Endothelial cell of umbilical vein (primary cell): ENCODE measurements around the gene MFN2. TPM values are rescaled to one million over a fixed set of nuclear protein-coding genes. Genes with fewer than 3 reads are reported as not detected.

ENCODE experiments used
- BruUV-seq: library from RNA; stranded (reverse); fragments of 400-500 nt; replicated peaks from 2 replicates; lab custom pipeline; 2021; lab: Mats Ljungman, UMichigan
- CTCF ChIA-PET: fragments of 300-600, 350-600 bp; sonication (Branson Sonifier 250); formaldehyde crosslinking; loops from one replicate; lab custom pipeline; 2021; ENCODE audit warnings: antibody characterized with exemption, inconsistent platforms; lab: Charles Lee
- POLR2A ChIA-PET: fragments of 300-600, 350-600 bp; sonication (Branson Sonifier 250); formaldehyde crosslinking; loops from one replicate; lab custom pipeline; 2021; ENCODE audit warnings: antibody characterized with exemption, inconsistent platforms; lab: Charles Lee
- DNase-seq: peaks from one replicate; pipeline ENCODE4 v3.0.0-alpha.2; 2011; ENCODE audit warnings: low read depth, low spot score
- FAIRE-seq: peaks from 2 replicates; lab custom pipeline; 2011; peaks lifted over from hg19 to GRCh38; lab: Jason Lieb, UNC
- H2AFZ ChIP-seq: 2 replicates; pipeline ENCODE4 v1.6.0; 2012; ENCODE audit warnings: low read depth, low read length, control low read depth, inconsistent platforms
- H3K27ac ChIP-seq: 2 replicates; pipeline ENCODE4 v1.5.1; 2011; ENCODE audit warnings: low read depth, mild to moderate bottlenecking, control low read depth, low read length, moderate library complexity; ENCODE audit not compliant: insufficient read depth
- H3K27me3 ChIP-seq, 2 experiments: 2 replicates each; pipeline versions ENCODE4 v1.6.0 to v1.6.1; 2011; ENCODE audit warnings: low read length in 2 of 2, mixed read lengths in 1 of 2; ENCODE audit not compliant: control insufficient read depth in 2 of 2, insufficient read depth in 2 of 2
- H3K36me3 ChIP-seq, 2 experiments: 2 replicates in 1 of 2; 3 replicates in 1 of 2; pipeline ENCODE4 v1.5.1; 2011; ENCODE audit warnings: low read length in 2 of 2, mild to moderate bottlenecking in 1 of 2, moderate library complexity in 1 of 2; ENCODE audit not compliant: control insufficient read depth in 2 of 2, insufficient read depth in 2 of 2; ENCODE audit errors: extremely low read depth in 1 of 2
- H3K4me1 ChIP-seq: 3 replicates; pipeline ENCODE4 v1.5.1; 2011; ENCODE audit warnings: mild to moderate bottlenecking, low read length; ENCODE audit not compliant: control insufficient read depth, insufficient read depth; ENCODE audit errors: extremely low read depth
- H3K4me2 ChIP-seq: 2 replicates; pipeline ENCODE4 v1.6.1; 2011; ENCODE audit warnings: low read length, control low read depth, mixed read lengths; ENCODE audit not compliant: insufficient read depth
- H3K4me3 ChIP-seq, 3 experiments: fragments of 200-600 bp in 1 of 3; sonication (generic), shearing (Covaris generic) in 1 of 3; replicated peaks in 1 of 3; 2 replicates each; pipeline ENCODE4 v1.5.1; 2011 to 2016; ENCODE audit warnings: control low read depth in 3 of 3, low read length in 3 of 3, mild to moderate bottlenecking in 2 of 3, inconsistent platforms in 1 of 3, low read depth in 1 of 3, moderate library complexity in 1 of 3; ENCODE audit not compliant: insufficient read depth in 1 of 3
- H3K79me2 ChIP-seq: 2 replicates; pipeline ENCODE4 v1.6.0; 2012; ENCODE audit warnings: low read length, inconsistent platforms; ENCODE audit not compliant: control insufficient read depth, insufficient read depth
- H3K9ac ChIP-seq: replicated peaks from 2 replicates; pipeline ENCODE3; 2011; ENCODE audit warnings: low read length, control low read depth; ENCODE audit not compliant: insufficient read depth; ENCODE audit errors: extremely low read depth
- H3K9me1 ChIP-seq: replicated peaks from 3 replicates; pipeline ENCODE4 v1.6.0; 2011; ENCODE audit warnings: mild to moderate bottlenecking, low read length; ENCODE audit not compliant: control insufficient read depth, insufficient read depth; ENCODE audit errors: extremely low read depth
- H3K9me3 ChIP-seq: replicated peaks from 2 replicates; pipeline ENCODE4 v1.5.1; 2012; ENCODE audit warnings: low read length, inconsistent platforms; ENCODE audit not compliant: control insufficient read depth, insufficient read depth
- H4K20me1 ChIP-seq: replicated peaks from 2 replicates; pipeline ENCODE3; 2011; ENCODE audit warnings: mild to moderate bottlenecking, low read length; ENCODE audit not compliant: control insufficient read depth, insufficient read depth; ENCODE audit errors: extremely low read depth
- EZH2 ChIP-seq: IDR thresholded peaks from 2 replicates; pipeline ENCODE4 v1.6.1; 2012; ENCODE audit warnings: borderline replicate concordance, low read depth, mild to moderate bottlenecking, moderate library complexity, low read length, inconsistent platforms; ENCODE audit not compliant: severe bottlenecking
- FOS ChIP-seq: IDR thresholded peaks from 2 replicates; pipeline ENCODE4 v1.6.1; 2011; ENCODE audit warnings: mild to moderate bottlenecking, low read length, moderate library complexity, borderline replicate concordance; ENCODE audit not compliant: insufficient read depth
- GATA2 ChIP-seq: IDR thresholded peaks from 2 replicates; pipeline ENCODE4 v1.7.0; 2011; ENCODE audit warnings: low read depth, mild to moderate bottlenecking, moderate library complexity, mixed read lengths, low read length; ENCODE audit not compliant: insufficient read length, insufficient read depth
- JUN ChIP-seq: IDR thresholded peaks from 2 replicates; pipeline ENCODE4 v1.6.1; 2011; ENCODE audit warnings: borderline replicate concordance, low read depth; ENCODE audit not compliant: insufficient read length, insufficient read depth
- MYC ChIP-seq: IDR thresholded peaks from one replicate; pipeline ENCODE4 v1.6.1; 2011; ENCODE audit warnings: mild to moderate bottlenecking, low read depth, low read length
- POLR2A ChIP-seq: IDR thresholded peaks from 2 replicates; pipeline ENCODE4 v1.6.1; 2012; ENCODE audit warnings: low read depth, mild to moderate bottlenecking, control low read depth, low read length
- POLR2AphosphoS5 ChIP-seq: IDR thresholded peaks from 2 replicates; pipeline ENCODE4 v1.6.1; 2012; ENCODE audit warnings: low read depth, mild to moderate bottlenecking, control low read depth, low read length, moderate library complexity; ENCODE audit not compliant: insufficient read depth
- dilution Hi-C: fragments of 300-500 bp; cut with MboI; formaldehyde crosslinking; loops from one replicate; pipeline ENCODE4 v1.15.0; 2019; ENCODE audit warnings: low sequenced_read_pairs; ENCODE audit not compliant: extremely low pct_ligation_motif_present
- intact Hi-C: fragments of 100-400 bp; cut with micrococcal nuclease; formaldehyde crosslinking; loops from one replicate; pipeline ENCODE4 v1.10.0; 2022
- polyA plus RNA-seq, 4 experiments: library from polyadenylated mRNA; depleted of rRNA in 3 of 4; stranded (reverse) in 3 of 4; unstranded in 1 of 4; fragments of >200 nt; gene quantifications; 2 replicates each; pipeline versions ENCODE4 v1.2.1 to v1.2.3, GENCODE V29; 2011 to 2012; ENCODE audit warnings: missing spikeins in 1 of 4
- total RNA-seq: library from RNA; stranded (reverse); gene quantifications from 2 replicates; pipeline ENCODE4 v1.2.3, GENCODE V29; 2021
- TF ChIP-seq, protein P1 (sequence below), 2 donors: IDR thresholded peaks; 1 replicate in 1 of 2; 2 replicates in 1 of 2; pipeline ENCODE4 v1.5.1; 2011; ENCODE audit warnings: low read length in 2 of 2, mild to moderate bottlenecking in 2 of 2, moderate library complexity in 2 of 2, control low read depth in 1 of 2, inconsistent platforms in 1 of 2, low read depth in 1 of 2; ENCODE audit not compliant: insufficient read depth in 1 of 2; ENCODE audit errors: extremely low read depth in 1 of 2
- TF ChIP-seq, protein P2 (sequence below): IDR thresholded peaks from 2 replicates; pipeline ENCODE4 v1.6.1; 2011; ENCODE audit not compliant: insufficient read depth, insufficient read length

The MFN2 gene
- total and polyA plus RNA-seq, 2 donors (not counting 3 experiments of a cell fraction or from before 2014, with no cell fraction given): 51.4 to 82.4 TPM

DNA sequence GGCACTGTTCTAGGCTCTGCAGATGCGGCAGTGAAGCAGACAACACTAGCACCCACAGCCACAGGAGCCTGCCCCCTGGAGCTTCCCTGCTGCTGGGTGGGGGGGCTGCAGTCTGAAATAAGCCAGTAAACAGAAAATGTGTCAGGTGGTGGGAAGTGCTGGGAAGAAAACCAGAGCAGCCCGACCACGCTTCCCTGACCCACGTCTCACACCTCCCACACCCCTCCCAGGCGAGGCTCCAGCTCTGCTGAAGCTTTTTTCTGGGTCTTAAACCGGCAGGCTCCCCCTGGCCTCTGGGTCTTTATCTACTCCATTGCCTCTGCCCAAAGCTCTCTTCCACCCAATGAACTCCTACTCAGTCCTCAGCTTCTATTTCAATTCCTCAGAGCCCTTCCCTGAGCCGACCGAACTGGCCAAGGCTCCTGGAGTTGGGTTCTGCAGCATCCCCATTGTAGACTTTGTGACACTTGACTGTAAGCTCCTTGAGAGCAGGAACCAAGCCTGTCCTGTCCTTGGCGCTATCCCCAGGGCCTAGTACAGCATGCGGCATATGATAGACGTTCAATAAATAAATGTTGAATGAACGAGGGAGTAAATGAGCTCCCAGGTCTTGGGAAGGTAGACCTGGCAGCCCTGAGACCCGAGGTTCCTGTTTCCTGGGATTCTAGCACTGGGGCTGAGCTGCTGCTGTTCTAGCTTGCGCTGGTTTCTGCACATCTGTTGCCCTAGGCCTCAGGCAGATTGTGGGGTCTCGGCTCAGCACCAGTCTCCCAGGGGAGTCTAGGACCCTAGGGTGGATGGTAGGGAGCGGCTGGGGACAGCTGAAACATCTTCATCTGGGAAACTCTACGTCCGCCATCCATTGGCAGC is 57.5 kb downstream of the MFN2 start:
- H3K27ac ChIP-seq: no peak overlapping the region
- no peaks in the 10 kb centered on the region for H4K20me1 ChIP-seq
- intact Hi-C loops: no loop called here
- H3K27me3 ChIP-seq: no peaks in the 10 kb centered on the region
- no peaks in the 10 kb centered on the region for H3K79me2 ChIP-seq
- TF ChIP-seq MYC (no peak), JUN (no peak), POLR2A (no peak), EZH2 (no peak), POLR2AphosphoS5 (no peak)
- no peak overlapping the region for H3K9ac ChIP-seq
- BruUV-seq: no TSS peak
- H3K4me2 ChIP-seq: no peak overlapping the region
- H3K36me3 ChIP-seq: no peaks in the 10 kb centered on the region
- FAIRE-seq: no peak
- no peak overlapping the region for H2AFZ ChIP-seq
- no peaks in the 10 kb centered on the region for H3K9me1 ChIP-seq
- POLR2A ChIA-PET: no interaction called here
- H3K4me1 ChIP-seq: no peaks in the 10 kb centered on the region
- CTCF ChIA-PET: interaction anchor here (1.1 to 1.5 kb wide), 4 partner anchors 9 to 42 kb away, joined by 3 to 5 read pairs (median 4); partner anchors contain the start of gene MIIP
- DNase-seq: no peak
- no peak overlapping the region for H3K4me3 ChIP-seq
- H3K9me3 ChIP-seq: no peaks in the 10 kb centered on the region
- dilution Hi-C loops: no loop called here

DNA sequence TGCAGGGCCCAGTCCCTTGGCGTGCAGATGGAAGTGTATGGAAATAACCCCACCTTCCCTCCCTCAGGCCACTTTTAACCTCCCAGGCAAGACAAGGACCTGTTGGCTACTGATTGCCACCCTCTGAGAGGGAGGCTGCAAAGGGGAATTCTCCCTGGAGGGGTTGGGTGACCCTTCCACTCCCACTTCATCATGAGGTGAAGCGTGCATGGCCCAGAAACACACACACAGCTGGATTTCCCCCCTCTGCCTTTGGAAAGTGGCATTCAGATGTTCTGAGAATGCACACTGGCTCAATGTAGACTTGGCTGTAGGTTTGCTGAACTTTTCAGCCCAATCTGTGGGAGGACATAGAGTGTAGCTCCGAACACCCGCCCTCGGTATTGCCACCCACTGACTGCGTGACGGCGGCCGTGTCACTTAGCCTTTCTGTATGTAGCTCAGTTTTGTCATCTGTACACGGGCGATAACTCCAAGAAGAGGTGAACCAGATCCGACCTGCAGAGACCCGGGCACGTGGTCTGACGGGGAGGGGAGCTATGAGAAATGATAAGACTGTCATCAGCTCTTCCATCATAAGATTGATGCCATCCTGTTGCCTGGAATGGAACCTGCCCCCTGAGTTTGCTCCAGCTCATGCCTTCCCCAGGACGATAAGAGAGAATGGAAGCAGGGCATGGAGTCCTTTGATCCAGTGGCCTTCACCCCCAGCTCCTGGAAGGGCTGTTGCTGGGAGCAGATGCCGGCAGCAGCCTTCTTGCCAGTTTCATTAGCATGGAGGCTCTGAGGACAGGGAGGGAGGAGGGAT is 58.3 kb downstream of the MFN2 start:
- Histone ChIP-seq H3K4me2 (no peak overlapping the region), H3K9ac (no peak overlapping the region), H3K27ac (no peak overlapping the region), H3K36me3 (no peaks in the 10 kb centered on the region), H3K4me3 (no peak overlapping the region), H3K9me1 (no peaks in the 10 kb centered on the region), H3K79me2 (no peaks in the 10 kb centered on the region), H2AFZ (no peak overlapping the region), H3K27me3 (no peaks in the 10 kb centered on the region), H4K20me1 (no peaks in the 10 kb centered on the region), H3K4me1 (no peaks in the 10 kb centered on the region), H3K9me3 (no peaks in the 10 kb centered on the region)
- ChIA-PET POLR2A (no interaction called here), CTCF (interaction anchor here (0.8 to 2.2 kb wide), 7 partner anchors 8 to 86 kb away, joined by 3 to 8 read pairs (median 4); partner anchors contain the start of gene MIIP)
- TF ChIP-seq POLR2AphosphoS5: no peak
- TF ChIP-seq MYC: no peak
- no peak for TF ChIP-seq POLR2A
- TF ChIP-seq, protein P1, sequence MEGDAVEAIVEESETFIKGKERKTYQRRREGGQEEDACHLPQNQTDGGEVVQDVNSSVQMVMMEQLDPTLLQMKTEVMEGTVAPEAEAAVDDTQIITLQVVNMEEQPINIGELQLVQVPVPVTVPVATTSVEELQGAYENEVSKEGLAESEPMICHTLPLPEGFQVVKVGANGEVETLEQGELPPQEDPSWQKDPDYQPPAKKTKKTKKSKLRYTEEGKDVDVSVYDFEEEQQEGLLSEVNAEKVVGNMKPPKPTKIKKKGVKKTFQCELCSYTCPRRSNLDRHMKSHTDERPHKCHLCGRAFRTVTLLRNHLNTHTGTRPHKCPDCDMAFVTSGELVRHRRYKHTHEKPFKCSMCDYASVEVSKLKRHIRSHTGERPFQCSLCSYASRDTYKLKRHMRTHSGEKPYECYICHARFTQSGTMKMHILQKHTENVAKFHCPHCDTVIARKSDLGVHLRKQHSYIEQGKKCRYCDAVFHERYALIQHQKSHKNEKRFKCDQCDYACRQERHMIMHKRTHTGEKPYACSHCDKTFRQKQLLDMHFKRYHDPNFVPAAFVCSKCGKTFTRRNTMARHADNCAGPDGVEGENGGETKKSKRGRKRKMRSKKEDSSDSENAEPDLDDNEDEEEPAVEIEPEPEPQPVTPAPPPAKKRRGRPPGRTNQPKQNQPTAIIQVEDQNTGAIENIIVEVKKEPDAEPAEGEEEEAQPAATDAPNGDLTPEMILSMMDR (IDR thresholded peaks at IDR 0.05; ENCODE audit: extremely low read depth in 1 of 2, insufficient read depth in 1 of 2, low read depth in 1 of 2, low read length in 2 of 2): no peak
- no peak for TF ChIP-seq FOS
- TF ChIP-seq, protein P2, sequence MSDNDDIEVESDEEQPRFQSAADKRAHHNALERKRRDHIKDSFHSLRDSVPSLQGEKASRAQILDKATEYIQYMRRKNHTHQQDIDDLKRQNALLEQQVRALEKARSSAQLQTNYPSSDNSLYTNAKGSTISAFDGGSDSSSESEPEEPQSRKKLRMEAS: no peak
- no peak for TF ChIP-seq GATA2
- no peak for TF ChIP-seq EZH2
- DNase-seq: no peak
- FAIRE-seq: no peak
- BruUV-seq: no TSS peak
- dilution Hi-C loops: no loop called here
- intact Hi-C loops: no loop called here
